ENCODE measurements around the gene HDAC6.

DNA sequence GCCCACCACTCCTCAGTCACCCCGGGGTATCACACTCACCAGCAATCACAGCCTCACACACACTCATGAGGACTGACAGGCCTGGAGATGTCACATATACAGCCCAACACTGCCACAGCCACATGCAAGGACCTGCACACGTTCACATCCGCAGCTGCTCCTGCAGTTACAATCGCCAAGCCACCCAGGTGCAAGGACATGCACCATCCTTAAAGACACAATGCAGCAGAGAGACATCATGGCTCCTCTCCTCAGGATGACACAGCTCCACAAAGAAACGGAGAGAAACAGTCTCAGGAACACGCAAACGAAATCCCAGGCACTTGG is 32.5 kb downstream of the HDAC6 start:
- TF ChIP-seq, protein P1, sequence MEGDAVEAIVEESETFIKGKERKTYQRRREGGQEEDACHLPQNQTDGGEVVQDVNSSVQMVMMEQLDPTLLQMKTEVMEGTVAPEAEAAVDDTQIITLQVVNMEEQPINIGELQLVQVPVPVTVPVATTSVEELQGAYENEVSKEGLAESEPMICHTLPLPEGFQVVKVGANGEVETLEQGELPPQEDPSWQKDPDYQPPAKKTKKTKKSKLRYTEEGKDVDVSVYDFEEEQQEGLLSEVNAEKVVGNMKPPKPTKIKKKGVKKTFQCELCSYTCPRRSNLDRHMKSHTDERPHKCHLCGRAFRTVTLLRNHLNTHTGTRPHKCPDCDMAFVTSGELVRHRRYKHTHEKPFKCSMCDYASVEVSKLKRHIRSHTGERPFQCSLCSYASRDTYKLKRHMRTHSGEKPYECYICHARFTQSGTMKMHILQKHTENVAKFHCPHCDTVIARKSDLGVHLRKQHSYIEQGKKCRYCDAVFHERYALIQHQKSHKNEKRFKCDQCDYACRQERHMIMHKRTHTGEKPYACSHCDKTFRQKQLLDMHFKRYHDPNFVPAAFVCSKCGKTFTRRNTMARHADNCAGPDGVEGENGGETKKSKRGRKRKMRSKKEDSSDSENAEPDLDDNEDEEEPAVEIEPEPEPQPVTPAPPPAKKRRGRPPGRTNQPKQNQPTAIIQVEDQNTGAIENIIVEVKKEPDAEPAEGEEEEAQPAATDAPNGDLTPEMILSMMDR (IDR thresholded peaks at IDR 0.05 in 2 of 3, conservative IDR thresholded peaks at IDR 0.05 in 1 of 3; ENCODE audit: borderline replicate concordance in 1 of 3, insufficient read depth in 1 of 3, low read depth in 2 of 3, low read length in 2 of 3) = no peak
- TF ChIP-seq POLR2A (IDR thresholded peaks at IDR 0.05; ENCODE audit: borderline replicate concordance, extremely low read depth, insufficient read depth, insufficient read length) (no peak), POLR2AphosphoS5 (IDR thresholded peaks at IDR 0.05; ENCODE audit: low read depth, low read length) (no peak)
